ENCODE results near the gene HSPA1A. TPM values are rescaled to one million over a fixed set of nuclear protein-coding genes. Genes with fewer than 3 reads are reported as not detected.
A peak's percentile ranks its signal among the peaks of the same experiment; 100 is the strongest.
"Not testable (repeated sequence)": the region's sequence is repeated elsewhere in the genome, so short reads cannot be mapped to it uniquely, and the experiment has no call there.

Gene HSPA1A
- total RNA-seq, 2 donors from 2014 or later = 240 to 354 TPM

DNA sequence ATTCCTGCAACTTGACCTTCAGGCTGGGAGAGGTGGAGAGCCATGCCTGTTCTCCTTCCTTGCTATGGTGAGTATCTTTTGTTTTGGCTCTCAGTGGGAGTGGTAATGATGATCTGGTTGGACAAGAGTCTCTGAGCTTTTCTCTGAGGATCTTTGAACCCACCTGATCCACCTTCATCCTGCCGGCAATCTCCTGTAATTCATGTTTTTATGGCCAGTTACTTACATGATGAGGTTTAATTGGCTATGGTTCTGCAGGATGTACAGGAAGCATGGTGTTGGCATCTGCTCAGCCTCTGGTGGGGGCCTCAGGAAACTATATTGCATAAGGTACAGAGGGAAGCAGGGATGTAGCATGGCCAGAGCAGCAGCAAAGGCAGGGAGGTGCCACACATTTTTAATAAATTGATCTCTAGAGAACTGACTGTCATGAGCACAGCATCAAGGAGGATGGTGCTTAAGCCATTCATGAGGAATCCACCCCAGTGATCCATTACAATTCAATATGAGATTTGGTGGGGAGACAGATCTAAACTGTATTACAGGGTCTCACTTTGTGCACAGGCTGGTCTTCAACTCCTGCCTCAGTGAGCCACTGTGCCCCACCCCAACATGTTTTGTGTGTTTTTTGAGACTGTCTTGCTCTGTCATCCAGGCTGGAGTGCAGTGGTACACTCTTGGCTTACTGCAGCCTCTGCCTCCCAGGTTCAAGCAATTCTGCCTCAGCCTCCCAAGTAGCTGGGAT, 22.2 kb downstream of the HSPA1A start:
- Histone ChIP-seq H3K36me3 (peaks cover 40% of the 10 kb centered on the region), H3K4me3 (peak overlapping the region; percentile 98)
- no peak for DNase-seq (ENCODE audit: low spot score)

DNA sequence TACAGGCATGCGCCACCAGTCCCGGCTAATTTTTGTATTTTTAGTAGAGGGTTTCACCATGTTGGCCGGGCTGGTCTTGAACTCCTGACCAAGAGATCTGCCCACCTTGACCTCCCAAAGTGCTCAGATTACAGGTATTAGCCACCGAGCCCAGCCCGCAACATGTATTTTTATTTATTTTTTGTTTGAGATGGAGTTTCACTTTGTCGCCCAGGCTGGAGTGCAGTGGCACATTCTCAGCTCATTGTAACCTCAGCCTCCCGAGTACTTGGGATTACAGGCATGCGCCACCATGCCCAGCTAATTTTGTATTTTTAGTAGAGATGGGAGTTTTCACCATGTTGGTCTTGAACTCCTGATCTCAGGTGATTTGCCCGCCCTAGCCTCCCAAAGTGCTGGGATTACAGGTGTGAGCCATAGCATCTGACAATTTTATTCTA, 22.8 kb downstream of the HSPA1A start:
- peaks cover 35 to 40% of the 10 kb centered on the region in 2 donors for H3K4me1 ChIP-seq (ENCODE audit: control insufficient read depth in 1 of 2, low read depth in 2 of 2)
- DNase-seq (ENCODE audit: low spot score); H3K27ac ChIP-seq; H3K9me3 ChIP-seq; H3K27me3 ChIP-seq (replicated peaks; ENCODE audit: insufficient read depth); ATAC-seq (ENCODE audit: insufficient number of reproducible peaks, low FRiP score, low read depth): not testable (repeated sequence)
- H3K36me3 ChIP-seq = peaks cover 40% of the 10 kb centered on the region
- H3K4me3 ChIP-seq = peak overlapping the region; percentile 98

More for the DNA sequence above, 22.2 kb downstream of the HSPA1A start:
- TF ChIP-seq, protein P1, sequence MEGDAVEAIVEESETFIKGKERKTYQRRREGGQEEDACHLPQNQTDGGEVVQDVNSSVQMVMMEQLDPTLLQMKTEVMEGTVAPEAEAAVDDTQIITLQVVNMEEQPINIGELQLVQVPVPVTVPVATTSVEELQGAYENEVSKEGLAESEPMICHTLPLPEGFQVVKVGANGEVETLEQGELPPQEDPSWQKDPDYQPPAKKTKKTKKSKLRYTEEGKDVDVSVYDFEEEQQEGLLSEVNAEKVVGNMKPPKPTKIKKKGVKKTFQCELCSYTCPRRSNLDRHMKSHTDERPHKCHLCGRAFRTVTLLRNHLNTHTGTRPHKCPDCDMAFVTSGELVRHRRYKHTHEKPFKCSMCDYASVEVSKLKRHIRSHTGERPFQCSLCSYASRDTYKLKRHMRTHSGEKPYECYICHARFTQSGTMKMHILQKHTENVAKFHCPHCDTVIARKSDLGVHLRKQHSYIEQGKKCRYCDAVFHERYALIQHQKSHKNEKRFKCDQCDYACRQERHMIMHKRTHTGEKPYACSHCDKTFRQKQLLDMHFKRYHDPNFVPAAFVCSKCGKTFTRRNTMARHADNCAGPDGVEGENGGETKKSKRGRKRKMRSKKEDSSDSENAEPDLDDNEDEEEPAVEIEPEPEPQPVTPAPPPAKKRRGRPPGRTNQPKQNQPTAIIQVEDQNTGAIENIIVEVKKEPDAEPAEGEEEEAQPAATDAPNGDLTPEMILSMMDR (IDR thresholded peaks at IDR 0.05) = no peak
- peaks cover 35 to 40% of the 10 kb centered on the region in 2 donors for H3K4me1 ChIP-seq (ENCODE audit: control insufficient read depth in 1 of 2, low read depth in 2 of 2)
- H3K27me3 ChIP-seq (replicated peaks; ENCODE audit: insufficient read depth) = no peaks in the 10 kb centered on the region
- peak overlapping the region; percentile 27 to 92 for H3K27ac ChIP-seq
- no peak for ATAC-seq (ENCODE audit: insufficient number of reproducible peaks, low FRiP score, low read depth)
- H3K9me3 ChIP-seq = no peaks in the 10 kb centered on the region

DNA sequence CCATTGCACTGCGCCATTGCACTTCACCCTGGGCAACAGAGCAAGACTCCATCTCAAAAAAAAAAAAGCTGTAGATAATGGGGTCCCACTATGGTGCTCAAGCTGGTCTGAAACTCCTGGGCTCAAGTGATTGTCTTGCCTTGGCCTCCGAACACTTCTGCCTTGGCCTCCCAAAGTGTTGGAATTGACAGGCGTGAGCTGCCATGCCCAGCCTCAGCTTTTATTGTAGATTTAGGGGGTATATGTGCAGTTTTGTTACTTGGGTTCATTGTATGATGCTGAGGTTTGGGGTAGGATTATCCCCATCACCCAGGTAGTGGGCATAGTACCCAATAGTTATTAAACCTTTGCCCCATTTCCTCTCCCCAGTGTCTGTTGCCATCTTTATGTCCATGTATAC, 23.6 kb downstream of the HSPA1A start:
- Histone ChIP-seq H3K36me3 (peaks cover 40% of the 10 kb centered on the region), H3K27me3 (replicated peaks; ENCODE audit: insufficient read depth) (no peaks in the 10 kb centered on the region), H3K9me3 (no peaks in the 10 kb centered on the region), H3K4me3 (no peak overlapping the region), H3K27ac (no peak overlapping the region), H3K4me1 (ENCODE audit: control insufficient read depth in 1 of 2, low read depth in 2 of 2) (peaks cover 33 to 35% of the 10 kb centered on the region in 2 donors)
- TF ChIP-seq, protein P1 (IDR thresholded peaks at IDR 0.05) = no peak
- ATAC-seq (ENCODE audit: insufficient number of reproducible peaks, low FRiP score, low read depth) (no peak), DNase-seq (ENCODE audit: low spot score) (no peak)

DNA sequence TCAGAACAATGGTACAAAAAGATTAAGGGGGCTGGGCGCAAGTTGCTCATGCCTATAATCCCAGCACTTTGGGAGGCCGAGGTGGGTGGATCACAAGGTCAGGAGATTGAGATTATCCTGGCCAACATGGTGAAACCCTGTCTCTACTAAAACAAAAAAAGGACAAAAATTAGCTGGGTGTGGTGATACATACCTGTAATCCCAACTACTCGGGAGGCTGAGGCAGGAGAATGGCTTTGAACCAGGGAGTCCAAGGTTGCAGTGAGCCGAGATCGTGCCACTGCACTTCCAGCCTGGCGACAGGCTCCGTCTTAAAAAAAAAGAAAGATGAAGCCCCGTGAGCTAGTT, 24.4 kb downstream of the HSPA1A start:
- not testable (repeated sequence) for H3K27ac ChIP-seq; H3K4me3 ChIP-seq; H3K27me3 ChIP-seq (replicated peaks; ENCODE audit: insufficient read depth); DNase-seq (ENCODE audit: low spot score); H3K9me3 ChIP-seq; ATAC-seq (ENCODE audit: insufficient number of reproducible peaks, low FRiP score, low read depth)
- Histone ChIP-seq H3K36me3 (peaks cover 40% of the 10 kb centered on the region), H3K4me1 (ENCODE audit: control insufficient read depth in 1 of 2, low read depth in 2 of 2) (peaks cover 31% of the 10 kb centered on the region in 2 donors)

DNA sequence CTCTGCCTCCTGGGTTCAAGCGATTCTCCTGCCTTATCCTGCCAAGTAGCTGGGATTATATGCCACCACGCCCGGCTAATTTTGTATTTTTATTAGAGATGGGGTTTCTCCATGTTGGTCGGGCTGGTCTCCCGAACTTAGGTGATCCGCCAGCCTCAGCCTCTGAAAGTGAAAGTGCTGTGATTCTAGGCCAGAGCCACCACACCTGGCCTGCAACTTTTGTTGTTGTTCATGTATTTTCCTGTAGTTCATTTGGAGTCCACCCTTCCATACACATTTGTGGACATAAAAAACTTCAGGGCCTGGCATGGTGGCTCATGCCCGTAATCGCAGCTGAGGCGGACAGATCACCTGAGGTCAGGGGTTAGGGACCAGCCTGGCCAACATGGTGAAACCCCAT, 26.7 kb downstream of the HSPA1A start:
- no peaks in the 10 kb centered on the region for H3K9me3 ChIP-seq
- no peaks in the 10 kb centered on the region for H3K27me3 ChIP-seq (replicated peaks; ENCODE audit: insufficient read depth)
- DNase-seq (ENCODE audit: low spot score) (no peak), ATAC-seq (ENCODE audit: insufficient number of reproducible peaks, low FRiP score, low read depth) (no peak)
- H3K4me3 ChIP-seq = no peak overlapping the region
- H3K4me1 ChIP-seq (ENCODE audit: control insufficient read depth in 1 of 2, low read depth in 2 of 2) = peaks cover 14 to 15% of the 10 kb centered on the region in 2 donors
- H3K27ac ChIP-seq = no peak overlapping the region
- TF ChIP-seq, protein P1 (IDR thresholded peaks at IDR 0.05) = no peak
- H3K36me3 ChIP-seq = peaks cover 36% of the 10 kb centered on the region

DNA sequence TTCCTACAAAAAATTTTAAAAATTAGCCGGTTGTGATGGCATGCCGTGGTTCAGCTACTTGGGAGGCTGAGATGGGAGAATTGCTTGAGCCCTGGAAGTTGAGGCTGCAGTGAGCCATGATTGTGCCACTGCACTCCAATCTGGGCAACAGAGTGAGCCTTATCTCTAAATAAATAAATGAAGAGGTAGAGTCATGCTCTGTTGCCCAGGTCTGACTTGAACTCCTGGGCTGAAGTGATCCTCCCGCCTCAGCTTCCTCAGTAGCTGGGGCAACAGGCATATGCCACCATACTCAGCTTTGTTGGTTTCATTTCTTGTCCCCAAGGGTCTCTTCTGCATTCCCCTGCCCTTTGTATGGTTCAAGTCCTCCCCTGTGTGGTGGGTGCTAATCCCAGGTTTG, 29.2 kb downstream of the HSPA1A start:
- H3K36me3 ChIP-seq = peaks cover 14% of the 10 kb centered on the region
- no peaks in the 10 kb centered on the region for H3K4me1 ChIP-seq (ENCODE audit: control insufficient read depth in 1 of 2, low read depth in 2 of 2)
- TF ChIP-seq, protein P1 (IDR thresholded peaks at IDR 0.05) = no peak
- no peaks in the 10 kb centered on the region for H3K9me3 ChIP-seq
- no peak overlapping the region for H3K4me3 ChIP-seq
- H3K27ac ChIP-seq = no peak overlapping the region
- ATAC-seq (ENCODE audit: insufficient number of reproducible peaks, low FRiP score, low read depth) (no peak), DNase-seq (ENCODE audit: low spot score) (no peak)
- no peaks in the 10 kb centered on the region for H3K27me3 ChIP-seq (replicated peaks; ENCODE audit: insufficient read depth)

All from thoracic aorta (tissue), 2 donors.